ENCODE results near the gene ALG6. TPM values are rescaled to one million over a fixed set of nuclear protein-coding genes. Genes with fewer than 3 reads are reported as not detected.
"Not testable (repeated sequence)": the region's sequence is repeated elsewhere in the genome, so short reads cannot be mapped to it uniquely, and the experiment has no call there.

Gene ALG6
- total RNA-seq, 2 donors from 2014 or later, result 1.8 to 8.3 TPM

DNA sequence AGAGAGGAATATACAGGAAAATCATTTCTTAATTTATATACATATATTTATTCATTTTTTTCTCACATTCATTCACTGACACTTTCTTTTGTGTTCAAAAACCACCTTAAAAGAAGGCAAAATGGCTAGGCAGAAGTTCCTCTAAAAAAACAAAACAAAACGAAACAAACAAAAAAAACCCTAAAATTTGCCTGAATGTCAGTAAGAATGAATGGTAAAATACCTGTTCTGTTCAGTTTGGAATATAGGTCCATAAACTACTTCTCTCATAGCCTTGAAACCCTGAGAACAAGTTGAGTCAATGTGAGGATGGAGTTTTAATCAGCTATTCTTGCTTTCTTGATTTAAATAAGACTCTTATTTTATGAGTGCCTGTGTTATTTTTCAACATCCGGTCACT, 14.7 kb upstream of the ALG6 start:
- no peaks in the 10 kb centered on the region for H3K36me3 ChIP-seq
- no peak for TF ChIP-seq CTCF (IDR thresholded peaks at IDR 0.05)
- no peak for DNase-seq (ENCODE audit: low spot score)
- H3K9me3 ChIP-seq, result no peaks in the 10 kb centered on the region
- no peak overlapping the region for H3K27ac ChIP-seq
- no peak overlapping the region for H3K4me3 ChIP-seq
- ATAC-seq (ENCODE audit: insufficient number of reproducible peaks, low FRiP score, low read depth), result no peak
- H3K4me1 ChIP-seq (ENCODE audit: control insufficient read depth in 1 of 2, low read depth in 2 of 2), result no peaks in the 10 kb centered on the region
- peaks cover 4% of the 10 kb centered on the region for H3K27me3 ChIP-seq (replicated peaks; ENCODE audit: insufficient read depth)

DNA sequence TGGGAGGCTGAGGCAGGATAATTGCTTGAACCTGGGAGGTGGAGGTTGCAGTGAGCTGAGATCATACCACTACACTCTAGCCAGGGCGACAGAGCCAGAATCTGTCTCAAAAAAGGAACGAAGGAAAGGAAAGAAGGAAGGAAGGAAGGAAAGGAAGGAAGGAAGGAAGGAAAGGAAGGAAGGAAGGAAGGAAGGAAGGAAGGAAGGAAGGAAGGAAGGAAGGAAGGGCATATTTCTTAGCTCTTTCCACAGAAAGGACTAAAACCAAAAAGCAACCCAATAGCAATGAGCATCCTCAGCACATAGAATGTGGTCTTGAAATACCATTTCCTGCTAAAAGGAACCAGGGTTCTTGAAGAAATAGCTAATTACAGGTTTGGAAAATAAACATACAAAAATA, 11.2 kb upstream of the ALG6 start:
- not testable (repeated sequence) for DNase-seq (ENCODE audit: low spot score); H3K4me1 ChIP-seq (ENCODE audit: control insufficient read depth in 1 of 2, low read depth in 2 of 2); H3K4me3 ChIP-seq; H3K9me3 ChIP-seq; H3K27ac ChIP-seq; ATAC-seq (ENCODE audit: insufficient number of reproducible peaks, low FRiP score, low read depth); H3K27me3 ChIP-seq (replicated peaks; ENCODE audit: insufficient read depth); H3K36me3 ChIP-seq

- no peaks in the 10 kb centered on the region for H3K9me3 ChIP-seq
- no peaks in the 10 kb centered on the region for H3K27me3 ChIP-seq (replicated peaks; ENCODE audit: insufficient read depth)
- no peaks in the 10 kb centered on the region for H3K4me1 ChIP-seq (ENCODE audit: control insufficient read depth in 1 of 2, low read depth in 2 of 2)
- TF ChIP-seq CTCF (IDR thresholded peaks at IDR 0.05), result no peak
- ATAC-seq (ENCODE audit: insufficient number of reproducible peaks, low FRiP score, low read depth) (no peak), DNase-seq (ENCODE audit: low spot score) (no peak)
- H3K27ac ChIP-seq, result no peak overlapping the region
- no peaks in the 10 kb centered on the region for H3K36me3 ChIP-seq
- no peak overlapping the region for H3K4me3 ChIP-seq
Measured at GRCh38 chr1:63359561-63359960, 7.9 kb upstream of the ALG6 start.

- H3K27me3 ChIP-seq (replicated peaks; ENCODE audit: insufficient read depth), result no peaks in the 10 kb centered on the region
- H3K4me1 ChIP-seq (ENCODE audit: control insufficient read depth in 1 of 2, low read depth in 2 of 2), result no peaks in the 10 kb centered on the region
- H3K9me3 ChIP-seq, result no peaks in the 10 kb centered on the region
- no peaks in the 10 kb centered on the region for H3K36me3 ChIP-seq
- TF ChIP-seq CTCF (IDR thresholded peaks at IDR 0.05), result no peak
- no peak overlapping the region for H3K4me3 ChIP-seq
- no peak for ATAC-seq (ENCODE audit: insufficient number of reproducible peaks, low FRiP score, low read depth)
- DNase-seq (ENCODE audit: low spot score), result no peak
- no peak overlapping the region for H3K27ac ChIP-seq
Measured at GRCh38 chr1:63362073-63362472, 5.4 kb upstream of the ALG6 start.

DNA sequence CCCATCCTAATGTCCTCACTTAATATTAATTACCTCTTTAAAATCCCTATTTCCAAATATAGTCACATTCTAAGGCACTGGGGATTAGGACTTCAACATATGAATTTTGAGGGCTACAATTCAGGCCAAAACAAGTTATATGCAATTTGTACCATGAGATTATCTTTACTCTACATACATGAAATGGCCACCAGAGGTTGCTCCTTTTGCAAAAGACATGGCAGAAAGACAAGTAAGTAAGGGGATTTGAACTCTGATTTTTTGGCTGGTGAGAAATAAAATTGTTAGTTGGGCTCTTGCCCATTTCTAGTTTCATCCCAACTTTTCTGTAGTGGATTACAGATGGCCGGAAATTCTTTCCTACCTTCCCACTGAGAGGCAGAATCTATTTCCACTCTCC, 4.8 kb upstream of the ALG6 start:
- no peaks in the 10 kb centered on the region for H3K9me3 ChIP-seq
- no peak overlapping the region for H3K27ac ChIP-seq

More for the DNA sequence above, 4.8 kb upstream of the ALG6 start:
- H3K4me1 ChIP-seq (ENCODE audit: control insufficient read depth in 1 of 2, low read depth in 2 of 2), result no peaks in the 10 kb centered on the region
- ATAC-seq (ENCODE audit: insufficient number of reproducible peaks, low FRiP score, low read depth), result no peak
- DNase-seq (ENCODE audit: low spot score), result no peak
- H3K27me3 ChIP-seq (replicated peaks; ENCODE audit: insufficient read depth), result no peaks in the 10 kb centered on the region
- H3K36me3 ChIP-seq, result no peaks in the 10 kb centered on the region
- no peak for TF ChIP-seq CTCF (IDR thresholded peaks at IDR 0.05)
- H3K4me3 ChIP-seq, result no peak overlapping the region

Measured in thoracic aorta (tissue), 2 donors.